Kidney epithelial cell (primary cell): ENCODE measurements around the gene TBL1X. TPM values are rescaled to one million over a fixed set of nuclear protein-coding genes. Genes with fewer than 3 reads are reported as not detected.

Source experiments
- DNase-seq: peaks from one replicate; pipeline ENCODE4 v3.0.0-alpha.2; 2010; ENCODE audit warnings: low read depth
- H3K27me3 ChIP-seq: 2 replicates; pipeline ENCODE4 v1.6.0; 2011; ENCODE audit warnings: low read length; ENCODE audit not compliant: control insufficient read depth, insufficient read depth
- H3K36me3 ChIP-seq: 2 replicates; pipeline ENCODE4 v1.5.1; 2011; ENCODE audit warnings: low read length; ENCODE audit not compliant: control insufficient read depth, insufficient read depth
- H3K4me3 ChIP-seq: 2 replicates; pipeline ENCODE4 v1.5.1; 2011; ENCODE audit warnings: low read depth, mild to moderate bottlenecking, control low read depth, low read length
- CTCF ChIP-seq: IDR thresholded peaks from 2 replicates; pipeline ENCODE4 v1.5.1; 2011; ENCODE audit warnings: mild to moderate bottlenecking, moderate library complexity, low read length, control low read depth, inconsistent platforms; ENCODE audit not compliant: insufficient read depth, poor library complexity, severe bottlenecking
- total RNA-seq: library from RNA; depleted of rRNA; stranded (reverse); fragments of >200 nt; gene quantifications from 2 replicates; pipeline ENCODE4 v1.2.3, GENCODE V29; 2015

Gene TBL1X
- total RNA-seq, 1 donor from 2014 or later: 25.9 TPM

- Histone ChIP-seq H3K27me3 (no peaks in the 10 kb centered on the region), H3K4me3 (no peak overlapping the region), H3K36me3 (no peaks in the 10 kb centered on the region)
- no peak for TF ChIP-seq CTCF
- no peak for DNase-seq
Observed at GRCh38 chrX:9644335-9644734, 179.5 kb downstream of the TBL1X start.

- no peak for TF ChIP-seq CTCF
- no peaks in the 10 kb centered on the region for H3K36me3 ChIP-seq
Observed at GRCh38 chrX:9646471-9647224, 181.8 kb downstream of the TBL1X start.

GRCh38 chrX:9647431-9647830 lies 182.6 kb downstream of the TBL1X start:
- no peaks in the 10 kb centered on the region for H3K36me3 ChIP-seq
- no peaks in the 10 kb centered on the region for H3K27me3 ChIP-seq
- DNase-seq: no peak
- no peak for TF ChIP-seq CTCF
- H3K4me3 ChIP-seq: no peak overlapping the region

More at GRCh38 chrX:9646471-9647224, 181.8 kb downstream of the TBL1X start:
- H3K27me3 ChIP-seq: no peaks in the 10 kb centered on the region
- no peak overlapping the region for H3K4me3 ChIP-seq
- DNase-seq: no peak

GRCh38 chrX:9650091-9650490 lies 185.2 kb downstream of the TBL1X start:
- Histone ChIP-seq H3K4me3 (no peak overlapping the region), H3K36me3 (no peaks in the 10 kb centered on the region), H3K27me3 (no peaks in the 10 kb centered on the region)
- no peak for DNase-seq
- no peak for TF ChIP-seq CTCF

GRCh38 chrX:9651737-9652136 lies 186.9 kb downstream of the TBL1X start:
- H3K36me3 ChIP-seq: no peaks in the 10 kb centered on the region
- no peaks in the 10 kb centered on the region for H3K27me3 ChIP-seq
- no peak overlapping the region for H3K4me3 ChIP-seq
- TF ChIP-seq CTCF: no peak
- DNase-seq: no peak

GRCh38 chrX:9654929-9655328 lies 190.1 kb downstream of the TBL1X start:
- TF ChIP-seq CTCF: no peak
- Histone ChIP-seq H3K36me3 (no peaks in the 10 kb centered on the region), H3K27me3 (no peaks in the 10 kb centered on the region), H3K4me3 (no peak overlapping the region)
- DNase-seq: no peak
